Measurements from ENCODE around the gene PADI6.

Gene PADI6

GRCh38 chr1:17351598-17352324, 20.2 kb upstream of the PADI6 start:
- H3K4me2 ChIP-seq (ENCODE audit: low read length) = no peak overlapping the region
- no peak overlapping the region for H2AFZ ChIP-seq (ENCODE audit: insufficient read depth, low read length, poor library complexity)
- no peaks in the 10 kb centered on the region for H3K36me3 ChIP-seq (ENCODE audit: control insufficient read depth in 1 of 2, insufficient read depth in 2 of 2, low read length in 2 of 2)
- no peak overlapping the region for H2BK12ac ChIP-seq (ENCODE audit: low read length)
- H2BK5ac ChIP-seq (ENCODE audit: low read depth, low read length, poor library complexity) = no peak overlapping the region
- no peak overlapping the region for H4K8ac ChIP-seq (ENCODE audit: low read depth, low read length)
- H3K9me3 ChIP-seq (ENCODE audit: insufficient read depth, low read depth, low read length) = peaks cover 4% of the 10 kb centered on the region
- no peak overlapping the region for H2BK120ac ChIP-seq (ENCODE audit: insufficient read depth, low read length, poor library complexity)
- no peak overlapping the region for H3K4me3 ChIP-seq (ENCODE audit: low read depth, low read length)
- no peak overlapping the region for H3K14ac ChIP-seq (ENCODE audit: low read length)
- no peaks in the 10 kb centered on the region for H3K79me1 ChIP-seq (ENCODE audit: low read length)
- DNase-seq = no peak
- no peak overlapping the region for H3K18ac ChIP-seq (ENCODE audit: low read length)
- no peak overlapping the region for H3K9ac ChIP-seq (ENCODE audit: low read length)
- H4K91ac ChIP-seq (ENCODE audit: low read depth, low read length) = no peak overlapping the region
- H3K4ac ChIP-seq (ENCODE audit: low read depth, low read length) = no peak overlapping the region
- no peaks in the 10 kb centered on the region for H3K79me2 ChIP-seq (ENCODE audit: control insufficient read depth, insufficient read depth, low read length, poor library complexity)
- no peak overlapping the region for H4K12ac ChIP-seq (ENCODE audit: low read depth, low read length)
- WGBS (ENCODE audit: extremely low coverage, insufficient coverage, insufficient read length) = no CpG with 5 or more reads among the region's 8 CpGs
- H3K4me1 ChIP-seq (ENCODE audit: control insufficient read depth in 1 of 2, insufficient read depth in 2 of 2, low read length in 2 of 2) = peaks cover 0 to 3% of the 10 kb centered on the region in 2 experiments
- H2AK5ac ChIP-seq (ENCODE audit: low read length) = no peak overlapping the region
- H3K27ac ChIP-seq (ENCODE audit: low read depth, low read length) = no peak overlapping the region
- H3K27me3 ChIP-seq (ENCODE audit: insufficient read depth, low read length) = no peaks in the 10 kb centered on the region
- no peak overlapping the region for H3K23ac ChIP-seq (ENCODE audit: low read length)

DNA sequence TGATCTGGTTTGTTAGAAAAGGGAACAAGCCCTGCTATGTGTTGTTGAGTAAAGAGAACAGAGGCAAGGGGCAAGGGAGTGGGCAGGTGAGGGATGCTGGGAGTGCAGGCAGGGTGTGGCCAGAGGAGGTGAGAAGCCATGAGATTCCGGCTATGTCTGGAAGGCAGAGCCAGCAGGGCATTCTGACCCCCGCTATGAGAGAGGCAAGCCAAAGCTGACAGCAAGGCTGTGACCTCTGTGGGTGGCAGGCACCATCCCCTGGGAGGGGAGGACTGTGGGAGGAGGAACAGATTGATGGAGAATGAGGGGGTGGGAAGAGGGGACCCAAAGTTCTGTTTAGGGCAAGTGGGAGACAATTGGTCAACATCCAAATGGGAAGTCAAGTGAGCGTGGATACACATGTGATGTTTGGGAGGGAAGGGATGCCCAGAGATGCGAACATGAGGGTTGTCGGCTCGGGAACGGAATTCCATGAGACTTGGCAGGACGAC, 19.5 kb upstream of the PADI6 start:
- H3K4ac ChIP-seq (ENCODE audit: low read depth, low read length) = no peak overlapping the region
- H3K36me3 ChIP-seq (ENCODE audit: control insufficient read depth in 1 of 2, insufficient read depth in 2 of 2, low read length in 2 of 2) = no peaks in the 10 kb centered on the region
- no peak overlapping the region for H2BK120ac ChIP-seq (ENCODE audit: insufficient read depth, low read length, poor library complexity)
- H3K23ac ChIP-seq (ENCODE audit: low read length) = no peak overlapping the region
- no peak overlapping the region for H2BK5ac ChIP-seq (ENCODE audit: low read depth, low read length, poor library complexity)
- H3K9ac ChIP-seq (ENCODE audit: low read length) = no peak overlapping the region
- H3K14ac ChIP-seq (ENCODE audit: low read length) = no peak overlapping the region
- H3K27ac ChIP-seq (ENCODE audit: low read depth, low read length) = no peak overlapping the region
- peaks cover 4% of the 10 kb centered on the region for H3K9me3 ChIP-seq (ENCODE audit: insufficient read depth, low read depth, low read length)
- H4K91ac ChIP-seq (ENCODE audit: low read depth, low read length) = no peak overlapping the region
- H3K4me1 ChIP-seq (ENCODE audit: control insufficient read depth in 1 of 2, insufficient read depth in 2 of 2, low read length in 2 of 2) = peaks cover 0 to 3% of the 10 kb centered on the region in 2 experiments
- H4K8ac ChIP-seq (ENCODE audit: low read depth, low read length) = no peak overlapping the region
- DNase-seq = no peak
- H3K4me3 ChIP-seq (ENCODE audit: low read depth, low read length) = no peak overlapping the region
- H3K79me2 ChIP-seq (ENCODE audit: control insufficient read depth, insufficient read depth, low read length, poor library complexity) = no peaks in the 10 kb centered on the region
- H2BK12ac ChIP-seq (ENCODE audit: low read length) = no peak overlapping the region
- no peaks in the 10 kb centered on the region for H3K79me1 ChIP-seq (ENCODE audit: low read length)
- no peaks in the 10 kb centered on the region for H3K27me3 ChIP-seq (ENCODE audit: insufficient read depth, low read length)
- no peak overlapping the region for H2AK5ac ChIP-seq (ENCODE audit: low read length)
- no peak overlapping the region for H2AFZ ChIP-seq (ENCODE audit: insufficient read depth, low read length, poor library complexity)
- no peak overlapping the region for H3K4me2 ChIP-seq (ENCODE audit: low read length)
- WGBS (ENCODE audit: extremely low coverage, insufficient coverage, insufficient read length) = no CpG with 5 or more reads among the region's 8 CpGs
- no peak overlapping the region for H3K18ac ChIP-seq (ENCODE audit: low read length)
- no peak overlapping the region for H4K12ac ChIP-seq (ENCODE audit: low read depth, low read length)

GRCh38 chr1:17355898-17356297, 16.1 kb upstream of the PADI6 start:
- H3K14ac ChIP-seq (ENCODE audit: low read length) = no peak overlapping the region
- no CpG with 5 or more reads among the region's 6 CpGs for WGBS (ENCODE audit: extremely low coverage, insufficient coverage, insufficient read length)
- H4K8ac ChIP-seq (ENCODE audit: low read depth, low read length) = no peak overlapping the region

GRCh38 chr1:17356387-17357026, 15.5 kb upstream of the PADI6 start:
- DNase-seq = no peak
- H3K4me3 ChIP-seq (ENCODE audit: low read depth, low read length) = no peak overlapping the region
- H2BK120ac ChIP-seq (ENCODE audit: insufficient read depth, low read length, poor library complexity) = no peak overlapping the region
- H2AK5ac ChIP-seq (ENCODE audit: low read length) = no peak overlapping the region
- H2BK5ac ChIP-seq (ENCODE audit: low read depth, low read length, poor library complexity) = no peak overlapping the region
- no peaks in the 10 kb centered on the region for H3K9me3 ChIP-seq (ENCODE audit: insufficient read depth, low read depth, low read length)
- H3K27ac ChIP-seq (ENCODE audit: low read depth, low read length) = no peak overlapping the region
- no peak overlapping the region for H3K4me2 ChIP-seq (ENCODE audit: low read length)
- no peak overlapping the region for H3K14ac ChIP-seq (ENCODE audit: low read length)
- no peak overlapping the region for H4K91ac ChIP-seq (ENCODE audit: low read depth, low read length)
- H3K4me1 ChIP-seq (ENCODE audit: control insufficient read depth in 1 of 2, insufficient read depth in 2 of 2, low read length in 2 of 2) = no peaks in the 10 kb centered on the region
- H3K23ac ChIP-seq (ENCODE audit: low read length) = no peak overlapping the region
- H3K18ac ChIP-seq (ENCODE audit: low read length) = no peak overlapping the region
- H3K36me3 ChIP-seq (ENCODE audit: control insufficient read depth in 1 of 2, insufficient read depth in 2 of 2, low read length in 2 of 2) = no peaks in the 10 kb centered on the region
- H2BK12ac ChIP-seq (ENCODE audit: low read length) = no peak overlapping the region
- H3K27me3 ChIP-seq (ENCODE audit: insufficient read depth, low read length) = no peaks in the 10 kb centered on the region
- H3K79me1 ChIP-seq (ENCODE audit: low read length) = no peaks in the 10 kb centered on the region
- H4K8ac ChIP-seq (ENCODE audit: low read depth, low read length) = no peak overlapping the region
- no CpG with 5 or more reads among the region's 12 CpGs for WGBS (ENCODE audit: extremely low coverage, insufficient coverage, insufficient read length)
- H3K9ac ChIP-seq (ENCODE audit: low read length) = no peak overlapping the region
- H3K4ac ChIP-seq (ENCODE audit: low read depth, low read length) = no peak overlapping the region
- no peaks in the 10 kb centered on the region for H3K79me2 ChIP-seq (ENCODE audit: control insufficient read depth, insufficient read depth, low read length, poor library complexity)
- H2AFZ ChIP-seq (ENCODE audit: insufficient read depth, low read length, poor library complexity) = no peak overlapping the region
- no peak overlapping the region for H4K12ac ChIP-seq (ENCODE audit: low read depth, low read length)

More at GRCh38 chr1:17355898-17356297, 16.1 kb upstream of the PADI6 start:
- no peak overlapping the region for H4K91ac ChIP-seq (ENCODE audit: low read depth, low read length)
- H3K9ac ChIP-seq (ENCODE audit: low read length) = no peak overlapping the region
- no peak overlapping the region for H2AFZ ChIP-seq (ENCODE audit: insufficient read depth, low read length, poor library complexity)
- DNase-seq = no peak
- H2AK5ac ChIP-seq (ENCODE audit: low read length) = no peak overlapping the region
- H3K4ac ChIP-seq (ENCODE audit: low read depth, low read length) = no peak overlapping the region
- no peak overlapping the region for H3K4me2 ChIP-seq (ENCODE audit: low read length)
- H3K79me1 ChIP-seq (ENCODE audit: low read length) = no peaks in the 10 kb centered on the region
- H3K27me3 ChIP-seq (ENCODE audit: insufficient read depth, low read length) = no peaks in the 10 kb centered on the region
- no peak overlapping the region for H3K27ac ChIP-seq (ENCODE audit: low read depth, low read length)
- no peaks in the 10 kb centered on the region for H3K36me3 ChIP-seq (ENCODE audit: control insufficient read depth in 1 of 2, insufficient read depth in 2 of 2, low read length in 2 of 2)
- no peak overlapping the region for H2BK12ac ChIP-seq (ENCODE audit: low read length)
- no peak overlapping the region for H2BK120ac ChIP-seq (ENCODE audit: insufficient read depth, low read length, poor library complexity)
- no peak overlapping the region for H2BK5ac ChIP-seq (ENCODE audit: low read depth, low read length, poor library complexity)
- H3K4me1 ChIP-seq (ENCODE audit: control insufficient read depth in 1 of 2, insufficient read depth in 2 of 2, low read length in 2 of 2) = no peaks in the 10 kb centered on the region
- no peak overlapping the region for H4K12ac ChIP-seq (ENCODE audit: low read depth, low read length)
- H3K18ac ChIP-seq (ENCODE audit: low read length) = no peak overlapping the region
- H3K79me2 ChIP-seq (ENCODE audit: control insufficient read depth, insufficient read depth, low read length, poor library complexity) = no peaks in the 10 kb centered on the region
- H3K4me3 ChIP-seq (ENCODE audit: low read depth, low read length) = no peak overlapping the region
- H3K9me3 ChIP-seq (ENCODE audit: insufficient read depth, low read depth, low read length) = no peaks in the 10 kb centered on the region
- no peak overlapping the region for H3K23ac ChIP-seq (ENCODE audit: low read length)

Measured in trophoblast cell (in vitro differentiated cells and primary cell).